ENCODE data around the gene NHSL1.

DNA sequence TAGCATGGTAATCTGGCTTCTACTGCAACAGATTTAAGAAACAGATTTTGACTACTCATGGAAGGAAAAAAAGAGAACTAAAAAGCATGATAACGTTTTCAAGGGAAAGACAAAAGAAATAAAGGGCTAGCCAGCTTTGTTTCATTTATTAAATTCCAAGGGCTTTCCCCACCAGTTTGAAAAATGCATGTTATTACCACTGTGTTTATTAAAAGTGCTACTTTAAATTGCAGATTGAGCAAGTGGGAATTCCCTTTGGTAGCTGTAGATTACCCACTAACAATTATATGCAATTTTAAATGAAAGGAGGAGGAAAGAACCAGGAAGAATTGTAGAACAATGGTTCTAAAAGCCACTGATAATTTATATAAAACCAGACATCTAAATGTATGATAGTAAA is 40.6 kb upstream of the NHSL1 start:
- TF ChIP-seq, protein P1, sequence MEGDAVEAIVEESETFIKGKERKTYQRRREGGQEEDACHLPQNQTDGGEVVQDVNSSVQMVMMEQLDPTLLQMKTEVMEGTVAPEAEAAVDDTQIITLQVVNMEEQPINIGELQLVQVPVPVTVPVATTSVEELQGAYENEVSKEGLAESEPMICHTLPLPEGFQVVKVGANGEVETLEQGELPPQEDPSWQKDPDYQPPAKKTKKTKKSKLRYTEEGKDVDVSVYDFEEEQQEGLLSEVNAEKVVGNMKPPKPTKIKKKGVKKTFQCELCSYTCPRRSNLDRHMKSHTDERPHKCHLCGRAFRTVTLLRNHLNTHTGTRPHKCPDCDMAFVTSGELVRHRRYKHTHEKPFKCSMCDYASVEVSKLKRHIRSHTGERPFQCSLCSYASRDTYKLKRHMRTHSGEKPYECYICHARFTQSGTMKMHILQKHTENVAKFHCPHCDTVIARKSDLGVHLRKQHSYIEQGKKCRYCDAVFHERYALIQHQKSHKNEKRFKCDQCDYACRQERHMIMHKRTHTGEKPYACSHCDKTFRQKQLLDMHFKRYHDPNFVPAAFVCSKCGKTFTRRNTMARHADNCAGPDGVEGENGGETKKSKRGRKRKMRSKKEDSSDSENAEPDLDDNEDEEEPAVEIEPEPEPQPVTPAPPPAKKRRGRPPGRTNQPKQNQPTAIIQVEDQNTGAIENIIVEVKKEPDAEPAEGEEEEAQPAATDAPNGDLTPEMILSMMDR (IDR thresholded peaks at IDR 0.05) = no peak
- TF ChIP-seq EP300 (IDR thresholded peaks at IDR 0.05; ENCODE audit: low read depth) = no peak

Data from transverse colon (tissue), 3 donors.